Adrenal gland (tissue), 5 donors: Measurements from ENCODE around the gene SAXO2.

Experiments
- POLR2A ChIP-seq, 2 donors: fragments of 450-650 bp; IDR thresholded peaks; one replicate each; pipeline ENCODE4 v1.6.1; 2017; ENCODE audit warnings: antibody characterized with exemption in 2 of 2, mild to moderate bottlenecking in 2 of 2, moderate library complexity in 1 of 2
- TF ChIP-seq, protein P1 (sequence below), 6 experiments: fragments of 450-650 bp in 4 of 6; fragments of 200-600 bp in 2 of 6; sonication (generic) in 1 of 6; IDR thresholded peaks; 1 replicate in 5 of 6; 2 replicates in 1 of 6; pipeline versions ENCODE4 v1.5.1 to v1.8.0; 2016 to 2021; ENCODE audit warnings: antibody characterized with exemption in 6 of 6, mild to moderate bottlenecking in 2 of 6, moderate library complexity in 1 of 6
- donor health status: DM: no; HTN: no; CAD: no.

DNA sequence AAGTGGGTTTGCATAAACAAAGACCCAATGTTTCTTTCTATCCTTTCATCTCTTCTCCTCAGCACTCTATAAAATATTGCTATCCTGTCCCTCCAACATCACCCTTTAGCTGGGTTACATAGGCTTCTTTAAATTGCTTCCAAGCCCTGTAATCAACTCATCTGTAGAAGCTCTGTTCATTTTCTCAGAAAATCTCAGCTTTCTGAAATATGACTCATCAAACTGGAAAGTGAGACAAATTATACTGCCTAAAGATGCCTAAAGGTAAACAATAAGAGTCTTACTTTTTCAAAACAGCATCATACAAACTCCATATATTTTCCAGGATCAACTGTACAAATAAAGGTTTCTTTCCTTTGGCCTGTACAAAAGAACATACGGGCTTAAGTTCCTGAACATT is 33.9 kb upstream of the SAXO2 start:
- TF ChIP-seq POLR2A (IDR thresholded peaks at IDR 0.05): no peak
- TF ChIP-seq, protein P1, sequence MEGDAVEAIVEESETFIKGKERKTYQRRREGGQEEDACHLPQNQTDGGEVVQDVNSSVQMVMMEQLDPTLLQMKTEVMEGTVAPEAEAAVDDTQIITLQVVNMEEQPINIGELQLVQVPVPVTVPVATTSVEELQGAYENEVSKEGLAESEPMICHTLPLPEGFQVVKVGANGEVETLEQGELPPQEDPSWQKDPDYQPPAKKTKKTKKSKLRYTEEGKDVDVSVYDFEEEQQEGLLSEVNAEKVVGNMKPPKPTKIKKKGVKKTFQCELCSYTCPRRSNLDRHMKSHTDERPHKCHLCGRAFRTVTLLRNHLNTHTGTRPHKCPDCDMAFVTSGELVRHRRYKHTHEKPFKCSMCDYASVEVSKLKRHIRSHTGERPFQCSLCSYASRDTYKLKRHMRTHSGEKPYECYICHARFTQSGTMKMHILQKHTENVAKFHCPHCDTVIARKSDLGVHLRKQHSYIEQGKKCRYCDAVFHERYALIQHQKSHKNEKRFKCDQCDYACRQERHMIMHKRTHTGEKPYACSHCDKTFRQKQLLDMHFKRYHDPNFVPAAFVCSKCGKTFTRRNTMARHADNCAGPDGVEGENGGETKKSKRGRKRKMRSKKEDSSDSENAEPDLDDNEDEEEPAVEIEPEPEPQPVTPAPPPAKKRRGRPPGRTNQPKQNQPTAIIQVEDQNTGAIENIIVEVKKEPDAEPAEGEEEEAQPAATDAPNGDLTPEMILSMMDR (IDR thresholded peaks at IDR 0.05): no peak
